Ovary (tissue), 3 donors: ENCODE data around the gene TTC28.

Experiments
- CTCF ChIP-seq, 3 donors: fragments of 450-650 bp in 2 of 3; fragments of 200-600 bp in 1 of 3; IDR thresholded peaks; one replicate each; pipeline versions ENCODE4 v1.5.1 to v1.8.0; 2016 to 2022; ENCODE audit warnings: antibody characterized with exemption in 3 of 3, mild to moderate bottlenecking in 1 of 3
- POLR2A ChIP-seq: fragments of 450-650 bp; IDR thresholded peaks from one replicate; pipeline ENCODE4 v1.6.1; 2017; ENCODE audit warnings: antibody characterized with exemption, mild to moderate bottlenecking, moderate library complexity
- donor health status: DM: no; HTN: no; CAD: no.

- TF ChIP-seq CTCF (IDR thresholded peaks at IDR 0.05), result no peak
- TF ChIP-seq POLR2A, result no peak
Measured at GRCh38 chr22:28096161-28096560, 583.5 kb downstream of the TTC28 start.
